ENCODE measurements around the gene ALOX5. TPM values are rescaled to one million over a fixed set of nuclear protein-coding genes. Genes with fewer than 3 reads are reported as not detected.

The ALOX5 gene
- total and polyA plus RNA-seq, 10 of the 15 experiments (the other 5 are each of a cell fraction or from before 2014, with no cell fraction given): 0.43 to 102 (median 34.2) TPM

- TF ChIP-seq ATF2 (IDR thresholded peaks at IDR 0.05; ENCODE audit: low read length): peak; percentile 63; the same call in 1 of the 2 replicates
- 0 out of 2 replicates have a peak, but pooled peaks have one; percentile 26 for TF ChIP-seq MAX (IDR thresholded peaks at IDR 0.05; ENCODE audit: low read depth, low read length)
- 0 out of 2 replicates have a peak, but pooled peaks have one; percentile 27 for TF ChIP-seq NR2F1 (conservative IDR thresholded peaks at IDR 0.05)
- TF ChIP-seq TCF7 (IDR thresholded peaks at IDR 0.05; ENCODE audit: borderline replicate concordance): 0 out of 2 replicates have a peak, but pooled peaks have one; percentile 62
- 0 out of 2 replicates have a peak, but pooled peaks have one; percentile 24 for TF ChIP-seq EED (IDR thresholded peaks at IDR 0.05; ENCODE audit: low read depth)
- peak; percentile 33; the same call in 1 of the 2 replicates for TF ChIP-seq SIN3A (IDR thresholded peaks at IDR 0.05; ENCODE audit: low read depth, low read length)
- peak; percentile 50; the same call in 1 of the 2 replicates for TF ChIP-seq FOXM1 (IDR thresholded peaks at IDR 0.05; ENCODE audit: low read depth, low read length)
- no peak for TF ChIP-seq SUPT20H (IDR thresholded peaks at IDR 0.05; ENCODE audit: borderline replicate concordance, control insufficient read depth, low read depth, low read length)
- no peak for TF ChIP-seq CUX1 (IDR thresholded peaks at IDR 0.05; ENCODE audit: insufficient replicate concordance, low read depth, low read length)
- no peak for TF ChIP-seq KLF5 (IDR thresholded peaks at IDR 0.05; ENCODE audit: partially characterized antibody)
- peak; percentile 13 to 22; a peak in 1 of 4 replicates for TF ChIP-seq EP300 (IDR thresholded peaks at IDR 0.05; ENCODE audit: borderline replicate concordance in 1 of 2, control insufficient read depth in 1 of 2, low read depth in 2 of 2, low read length in 2 of 2)
- peak; percentile 72; the same call in 1 of the 2 replicates for TF ChIP-seq ATF3 (IDR thresholded peaks at IDR 0.05; ENCODE audit: borderline replicate concordance, extremely low read depth, low read depth, low read length)
- no peak for TF ChIP-seq POLR2AphosphoS2 (IDR thresholded peaks at IDR 0.05; ENCODE audit: low read depth, low read length)
- no peak for TF ChIP-seq E2F8 (IDR thresholded peaks at IDR 0.05; ENCODE audit: low read depth, partially characterized antibody)
- no peak for TF ChIP-seq HDAC6 (IDR thresholded peaks at IDR 0.05; ENCODE audit: unreplicated experiment)
- TF ChIP-seq ZNF274 (IDR thresholded peaks at IDR 0.05; ENCODE audit: insufficient read depth, insufficient read length): no peak
- peak; percentile 78 for TF ChIP-seq MTA2 (IDR thresholded peaks at IDR 0.05; ENCODE audit: low read depth)
Measured at GRCh38 chr10:45470098-45471012, 96.3 kb downstream of the ALOX5 start (continued).
